SK-N-SH (cell line): ENCODE results near the gene ESRRA.

Experiments
- CTCF ChIP-seq: fragments of 200-600 bp; sonication (generic); IDR thresholded peaks from 2 replicates; pipeline ENCODE4 v1.6.1; 2017; ENCODE audit warnings: antibody characterized with exemption, mild to moderate bottlenecking, moderate library complexity
- IRF3 ChIP-seq: fragments of 150-350 bp; IDR thresholded peaks from 2 replicates; pipeline ENCODE4 v1.6.1; 2016; ENCODE audit warnings: mild to moderate bottlenecking, low read depth, low read length
- MAX ChIP-seq: IDR thresholded peaks from 2 replicates; pipeline ENCODE4 v1.4.0; 2012; ENCODE audit warnings: low read depth
- POLR2AphosphoS5 ChIP-seq: IDR thresholded peaks from 2 replicates; pipeline ENCODE4 v1.6.1; 2012; ENCODE audit warnings: low read depth, low read length
- REST ChIP-seq: IDR thresholded peaks from 2 replicates; pipeline ENCODE4 v1.6.1; 2012; ENCODE audit warnings: mild to moderate bottlenecking, low read depth, low read length, moderate library complexity
- SIN3A ChIP-seq: IDR thresholded peaks from 2 replicates; pipeline ENCODE4 v1.6.1; 2012; ENCODE audit warnings: low read depth, mild to moderate bottlenecking, low read length, moderate library complexity, borderline replicate concordance
- ZBTB33 ChIP-seq: IDR thresholded peaks from 2 replicates; pipeline ENCODE4 v1.4.0; 2012; ENCODE audit warnings: low read depth, borderline replicate concordance

GRCh38 chr11:64306563-64306875 is 1.2 kb downstream of the ESRRA start:
- no peak for TF ChIP-seq CTCF
- no peak for TF ChIP-seq MAX
- no peak for TF ChIP-seq ZBTB33
- TF ChIP-seq SIN3A, result no peak
- TF ChIP-seq POLR2AphosphoS5, result no peak
- no peak for TF ChIP-seq REST
- no peak for TF ChIP-seq IRF3
